Measurements from ENCODE around the gene STK38L.

- TF ChIP-seq EZH2 (IDR thresholded peaks at IDR 0.05; ENCODE audit: low read length) (no peak), CTCF (optimal IDR thresholded peaks at IDR 0.05 in 1 of 3, IDR thresholded peaks at IDR 0.05 in 1 of 3, conservative IDR thresholded peaks at IDR 0.05 in 1 of 3; ENCODE audit: extremely low read depth in 1 of 3, insufficient read depth in 2 of 3, low read length in 3 of 3) (no peak)
Measured at GRCh38 chr12:27293463-27293862, 49.4 kb downstream of the STK38L start.
